Testis (tissue), 3 donors: ENCODE data around the gene PDE6B. TPM values are rescaled to one million over a fixed set of nuclear protein-coding genes. Genes with fewer than 3 reads are reported as not detected.

Source experiments
- DNase-seq: peaks from one replicate; pipeline ENCODE4 v3.0.0-alpha.2; 2019
- H3K27ac ChIP-seq, 2 donors: fragments of 200-600 bp; sonication (generic); one replicate each; pipeline ENCODE4 v1.5.1; 2019
- H3K27me3 ChIP-seq: fragments of 200-600 bp; sonication (generic); one replicate; pipeline ENCODE4 v1.5.1; 2019
- H3K36me3 ChIP-seq: fragments of 200-600 bp; sonication (generic); one replicate; pipeline ENCODE4 v1.5.1; 2017; ENCODE audit warnings: low read depth; ENCODE audit errors: missing control alignments
- H3K4me1 ChIP-seq: fragments of 200-600 bp; sonication (generic); one replicate; pipeline ENCODE4 v1.5.1; 2019
- H3K4me3 ChIP-seq, 2 donors: fragments of 200-600 bp; sonication (generic); one replicate each; pipeline ENCODE4 v1.5.1; 2017 to 2019
- H3K9me3 ChIP-seq: fragments of 200-600 bp; sonication (generic); one replicate; pipeline ENCODE4 v1.5.1; 2017
- POLR2A ChIP-seq: fragments of 450-650 bp; IDR thresholded peaks from one replicate; pipeline ENCODE4 v1.6.1; 2017; ENCODE audit warnings: antibody characterized with exemption, mild to moderate bottlenecking, moderate library complexity
- WGBS, 2 donors: methylation state at CpG; one replicate each; pipeline ENCODE4 v1.1.5; 2018; 5-methylcytosine and 5-hydroxymethylcytosine counted together
- intact Hi-C: fragments of 100-400 bp; cut with DNase I; formaldehyde crosslinking; loops from one replicate; pipeline ENCODE4 v1.15.1; 2023; ENCODE audit warnings: low total_unique reads
- polyA plus RNA-seq: library from polyadenylated mRNA; stranded (reverse); fragments of 350-450 nt; fragmentation: Illumina TruSeq; extraction: RNeasy Lipid Tissue Mini Kit (QIAGEN cat#74804); gene quantifications from one replicate; pipeline ENCODE4 v1.2.3, GENCODE V29; 2014; ENCODE audit warnings: low read depth, low replicate concordance; ENCODE audit not compliant: insufficient read depth
- total RNA-seq, 2 donors: library from RNA; depleted of rRNA; stranded (reverse); fragments of >200 nt; gene quantifications; one replicate each; pipeline ENCODE4 v1.2.3, GENCODE V29; 2016
- TF ChIP-seq, protein P1 (sequence below), 3 experiments: fragments of 450-650 bp in 2 of 3; fragments of 200-600 bp in 1 of 3; sonication (generic) in 1 of 3; IDR thresholded peaks; one replicate each; pipeline ENCODE4 v1.5.1; 2016 to 2019; ENCODE audit warnings: antibody characterized with exemption in 3 of 3, mild to moderate bottlenecking in 2 of 3, moderate library complexity in 1 of 3

The PDE6B gene
- total and polyA plus RNA-seq, 3 donors from 2014 or later = 5.9 to 11.4 (median 5.9) TPM

DNA sequence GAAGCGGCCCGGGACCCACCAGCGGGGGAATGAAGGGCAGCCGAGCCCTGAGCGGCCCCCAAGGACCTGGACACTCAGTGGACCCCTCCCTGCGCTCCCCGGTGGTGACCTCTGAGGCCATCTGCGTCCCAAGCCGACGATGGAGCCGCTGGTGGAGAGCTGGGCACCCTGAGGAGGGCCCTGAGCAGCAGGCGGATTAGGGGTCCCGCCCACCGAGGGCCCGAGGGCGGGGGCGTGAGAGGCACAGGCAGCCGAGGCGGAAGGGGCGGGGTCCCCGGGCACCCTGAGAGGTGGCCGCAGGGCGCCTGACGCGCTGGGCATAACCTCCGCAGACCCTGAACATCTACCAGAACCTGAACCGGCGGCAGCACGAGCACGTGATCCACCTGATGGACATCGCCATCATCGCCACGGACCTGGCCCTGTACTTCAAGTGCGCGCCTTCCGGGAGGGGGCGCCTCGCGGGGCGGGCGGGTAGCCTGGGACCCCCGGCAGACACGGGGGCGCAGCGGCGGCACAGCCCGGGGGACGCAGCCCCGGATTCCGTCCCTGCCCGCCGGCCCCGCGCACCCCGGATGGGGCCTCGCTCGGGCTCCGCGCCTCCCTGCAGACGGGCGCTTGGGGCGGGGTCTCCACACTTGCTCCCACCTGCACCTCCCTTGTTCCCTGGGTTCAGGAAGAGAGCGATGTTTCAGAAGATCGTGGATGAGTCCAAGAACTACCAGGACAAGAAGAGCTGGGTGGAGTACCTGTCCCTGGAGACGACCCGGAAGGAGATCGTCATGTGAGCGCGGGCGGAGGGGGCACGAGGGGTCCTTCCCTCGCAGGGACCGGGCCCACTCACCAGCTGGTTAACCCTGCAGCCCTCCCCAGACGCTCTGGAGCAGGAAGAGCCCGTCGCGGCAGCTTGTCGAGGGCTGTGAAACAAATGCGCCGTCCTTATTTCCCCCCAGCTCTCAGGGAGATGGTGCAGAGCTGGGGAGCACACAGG lies 38.4 kb downstream of the PDE6B start:
- Histone ChIP-seq H3K4me1 (peaks cover 5% of the 10 kb centered on the region), H3K9me3 (no peaks in the 10 kb centered on the region), H3K27me3 (no peaks in the 10 kb centered on the region), H3K36me3 (no peaks in the 10 kb centered on the region), H3K27ac (no peak overlapping the region), H3K4me3 (peak overlapping the region; percentile 59 to 65)
- TF ChIP-seq POLR2A = no peak
- TF ChIP-seq, protein P1, sequence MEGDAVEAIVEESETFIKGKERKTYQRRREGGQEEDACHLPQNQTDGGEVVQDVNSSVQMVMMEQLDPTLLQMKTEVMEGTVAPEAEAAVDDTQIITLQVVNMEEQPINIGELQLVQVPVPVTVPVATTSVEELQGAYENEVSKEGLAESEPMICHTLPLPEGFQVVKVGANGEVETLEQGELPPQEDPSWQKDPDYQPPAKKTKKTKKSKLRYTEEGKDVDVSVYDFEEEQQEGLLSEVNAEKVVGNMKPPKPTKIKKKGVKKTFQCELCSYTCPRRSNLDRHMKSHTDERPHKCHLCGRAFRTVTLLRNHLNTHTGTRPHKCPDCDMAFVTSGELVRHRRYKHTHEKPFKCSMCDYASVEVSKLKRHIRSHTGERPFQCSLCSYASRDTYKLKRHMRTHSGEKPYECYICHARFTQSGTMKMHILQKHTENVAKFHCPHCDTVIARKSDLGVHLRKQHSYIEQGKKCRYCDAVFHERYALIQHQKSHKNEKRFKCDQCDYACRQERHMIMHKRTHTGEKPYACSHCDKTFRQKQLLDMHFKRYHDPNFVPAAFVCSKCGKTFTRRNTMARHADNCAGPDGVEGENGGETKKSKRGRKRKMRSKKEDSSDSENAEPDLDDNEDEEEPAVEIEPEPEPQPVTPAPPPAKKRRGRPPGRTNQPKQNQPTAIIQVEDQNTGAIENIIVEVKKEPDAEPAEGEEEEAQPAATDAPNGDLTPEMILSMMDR (IDR thresholded peaks at IDR 0.05) = no peak
- DNase-seq = peak; percentile 64
- 2 to 6% methylated on average over 8 to 59 of the region's 80 CpGs for WGBS, 2 donors
- intact Hi-C loops = no loop called here

DNA sequence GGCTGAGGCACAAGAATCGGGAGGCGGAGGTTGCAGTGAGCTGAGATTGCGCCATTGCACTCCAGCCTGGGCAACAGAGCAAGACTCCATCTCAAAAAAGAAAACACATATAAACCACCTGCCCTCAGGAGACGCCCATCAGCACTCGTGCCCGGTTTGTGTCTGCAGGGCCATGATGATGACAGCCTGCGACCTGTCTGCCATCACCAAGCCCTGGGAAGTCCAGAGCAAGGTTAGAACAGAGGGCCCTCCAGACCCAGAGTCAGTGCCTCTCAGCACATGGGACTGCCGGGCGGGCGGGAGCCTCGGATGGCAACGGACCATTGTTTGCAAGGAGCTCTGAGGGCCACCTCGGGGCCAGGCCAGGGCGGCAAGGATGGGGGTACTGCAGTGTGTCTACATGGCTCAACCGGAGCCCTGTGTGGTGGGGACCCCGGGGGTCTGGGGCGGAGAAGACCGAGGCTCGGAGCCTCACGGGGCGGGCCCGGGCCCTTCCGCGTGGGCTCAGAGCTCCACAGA lies 39.4 kb downstream of the PDE6B start:
- no peak for DNase-seq
- peak overlapping the region in 1 of 2 donors; percentile 65 for H3K4me3 ChIP-seq
- no peaks in the 10 kb centered on the region for H3K9me3 ChIP-seq
- H3K27me3 ChIP-seq = no peaks in the 10 kb centered on the region
- peaks cover 5% of the 10 kb centered on the region for H3K4me1 ChIP-seq
- intact Hi-C loops = no loop called here
- H3K27ac ChIP-seq = no peak overlapping the region
- H3K36me3 ChIP-seq = no peaks in the 10 kb centered on the region
- TF ChIP-seq, protein P1 (IDR thresholded peaks at IDR 0.05) = no peak
- no peak for TF ChIP-seq POLR2A
- 88 to 89% methylated on average over 22 to 24 of the region's 24 CpGs for WGBS, 2 donors

GRCh38 chr4:665381-665750 lies 40.0 kb downstream of the PDE6B start:
- no peak for DNase-seq
- no peak overlapping the region for H3K4me3 ChIP-seq
- intact Hi-C loops = no loop called here
- H3K9me3 ChIP-seq = no peaks in the 10 kb centered on the region
- TF ChIP-seq, protein P1 (IDR thresholded peaks at IDR 0.05) = no peak
- TF ChIP-seq POLR2A = no peak
- 84 to 90% methylated on average over 10 to 12 of the region's 12 CpGs for WGBS, 2 donors
- H3K4me1 ChIP-seq = peaks cover 5% of the 10 kb centered on the region
- no peak overlapping the region for H3K27ac ChIP-seq
- H3K27me3 ChIP-seq = no peaks in the 10 kb centered on the region
- no peaks in the 10 kb centered on the region for H3K36me3 ChIP-seq

DNA sequence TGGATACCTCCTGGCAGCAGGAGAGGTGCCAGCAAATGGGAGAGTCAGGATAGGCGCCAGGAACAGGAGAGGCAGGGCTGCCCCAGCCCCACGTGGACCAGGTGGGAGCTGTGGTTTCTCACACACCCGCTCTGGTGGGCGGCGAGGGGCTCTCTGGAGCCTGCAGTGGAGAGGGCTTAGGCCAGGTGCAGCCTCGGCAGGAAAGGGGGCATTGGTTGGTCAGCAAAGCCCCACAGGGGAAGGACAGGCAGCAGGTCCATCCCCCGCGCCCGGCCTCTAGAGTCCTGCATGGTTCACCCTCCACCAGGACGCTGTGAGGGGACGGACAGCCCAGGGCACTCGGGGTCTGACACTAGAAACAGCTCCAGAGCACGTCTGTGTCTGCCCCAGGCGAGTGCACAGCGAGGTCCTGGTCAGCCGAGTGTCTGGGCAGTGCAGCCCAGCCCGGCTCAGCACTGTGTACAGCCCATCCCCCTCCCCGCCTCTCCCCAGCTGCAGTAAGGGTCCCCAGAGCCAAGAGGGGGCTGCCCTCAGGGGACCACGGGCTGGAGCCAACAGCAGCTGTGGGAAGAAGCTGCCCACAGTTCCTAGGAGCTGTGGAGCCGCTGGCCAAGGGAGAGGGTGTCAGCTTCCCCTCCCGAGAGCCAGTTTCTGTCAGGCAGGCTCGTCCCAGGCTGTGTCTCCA lies 40.5 kb downstream of the PDE6B start:
- intact Hi-C loops = no loop called here
- 63 to 81% methylated on average over 5 to 22 of the region's 22 CpGs for WGBS, 2 donors

More for the DNA sequence above, 40.5 kb downstream of the PDE6B start:
- Histone ChIP-seq H3K4me3 (no peak overlapping the region), H3K9me3 (no peaks in the 10 kb centered on the region), H3K27ac (no peak overlapping the region), H3K4me1 (peaks cover 5% of the 10 kb centered on the region), H3K27me3 (no peaks in the 10 kb centered on the region), H3K36me3 (no peaks in the 10 kb centered on the region)
- DNase-seq = no peak
- TF ChIP-seq, protein P1 (IDR thresholded peaks at IDR 0.05) = no peak
- TF ChIP-seq POLR2A = no peak
